OCI-M2 (cell line): ENCODE data around the gene CCDC86.

Experiments used
- DNase-seq: peaks from one replicate; lab custom pipeline; 2025; ENCODE audit not compliant: unreplicated experiment; lab: John Stamatoyannopoulos, UW

CCDC86 gene

DNA sequence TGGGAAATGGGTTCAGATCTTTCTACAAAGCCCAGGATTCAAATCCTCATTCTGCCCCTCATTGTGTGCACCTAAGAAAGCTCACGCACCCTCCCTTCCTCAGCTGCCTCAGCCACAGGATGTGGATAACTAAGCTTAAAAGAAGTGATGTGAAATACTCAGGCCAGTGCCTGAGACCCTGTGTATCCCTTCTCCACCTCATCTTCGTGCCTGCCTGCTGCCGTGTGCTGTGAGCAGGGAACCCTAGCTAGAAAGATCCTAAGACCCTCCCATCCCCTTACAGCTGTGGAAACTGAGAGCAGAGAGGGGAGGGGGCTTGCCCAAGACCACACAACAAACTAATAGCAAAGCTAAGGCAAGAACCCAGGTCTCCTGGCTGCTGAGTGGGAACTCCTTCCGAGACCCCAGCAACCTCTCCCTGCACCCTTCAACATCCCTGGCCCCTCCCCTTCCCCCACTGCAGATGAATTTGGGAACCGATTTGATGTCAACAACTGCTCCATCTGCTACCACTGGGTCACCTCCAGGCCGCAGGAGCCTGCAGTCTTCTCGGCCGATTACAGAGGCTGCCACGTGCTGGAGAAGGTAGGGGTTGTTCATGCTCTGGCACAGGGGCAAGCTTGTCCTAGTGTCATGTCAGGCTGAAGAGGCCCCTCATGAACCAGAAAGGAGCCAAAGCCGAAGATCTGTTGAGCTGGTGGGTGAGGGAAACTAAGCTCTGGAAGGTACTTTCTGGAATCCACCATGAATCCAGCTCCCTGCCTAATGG is 27.0 kb downstream of the CCDC86 start:
- DNase-seq: no peak

DNA sequence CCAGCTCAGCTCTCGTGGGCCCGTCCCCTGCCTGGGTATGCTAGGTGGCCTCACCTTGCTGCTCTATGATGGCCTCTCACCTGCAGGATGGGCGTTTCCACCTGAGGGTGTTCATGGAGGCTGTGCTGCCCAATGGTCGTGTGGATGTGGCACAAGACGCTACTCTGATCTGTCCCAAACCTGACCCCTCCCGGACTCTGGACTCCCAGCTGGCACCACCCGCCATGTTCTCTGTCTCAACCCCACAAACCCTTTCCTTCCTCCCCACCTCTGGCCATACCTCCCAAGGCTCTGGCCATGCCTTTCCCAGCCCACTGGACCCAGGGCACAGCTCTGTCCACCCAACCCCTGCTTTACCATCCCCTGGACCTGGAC is 27.5 kb downstream of the CCDC86 start:
- no peak for DNase-seq

DNA sequence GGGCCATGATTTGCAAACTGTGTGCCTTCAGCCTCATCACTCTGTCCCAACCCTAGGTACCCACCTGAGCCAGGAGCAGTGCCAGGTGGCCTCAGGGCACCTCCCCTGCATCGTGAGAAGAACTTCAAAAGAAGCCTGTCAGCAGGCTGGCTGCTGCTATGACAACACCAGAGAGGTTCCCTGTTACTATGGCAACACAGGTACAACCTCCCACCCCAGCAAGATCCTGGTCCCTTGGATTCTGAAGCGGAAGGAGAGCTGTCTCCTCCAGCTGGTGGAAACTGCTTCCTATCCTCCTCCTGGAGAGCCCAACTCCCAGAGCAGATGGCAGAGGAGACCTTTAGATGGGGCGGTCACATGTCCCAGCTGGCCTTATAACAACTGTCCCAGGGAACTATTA is 28.4 kb downstream of the CCDC86 start:
- DNase-seq: no peak

DNA sequence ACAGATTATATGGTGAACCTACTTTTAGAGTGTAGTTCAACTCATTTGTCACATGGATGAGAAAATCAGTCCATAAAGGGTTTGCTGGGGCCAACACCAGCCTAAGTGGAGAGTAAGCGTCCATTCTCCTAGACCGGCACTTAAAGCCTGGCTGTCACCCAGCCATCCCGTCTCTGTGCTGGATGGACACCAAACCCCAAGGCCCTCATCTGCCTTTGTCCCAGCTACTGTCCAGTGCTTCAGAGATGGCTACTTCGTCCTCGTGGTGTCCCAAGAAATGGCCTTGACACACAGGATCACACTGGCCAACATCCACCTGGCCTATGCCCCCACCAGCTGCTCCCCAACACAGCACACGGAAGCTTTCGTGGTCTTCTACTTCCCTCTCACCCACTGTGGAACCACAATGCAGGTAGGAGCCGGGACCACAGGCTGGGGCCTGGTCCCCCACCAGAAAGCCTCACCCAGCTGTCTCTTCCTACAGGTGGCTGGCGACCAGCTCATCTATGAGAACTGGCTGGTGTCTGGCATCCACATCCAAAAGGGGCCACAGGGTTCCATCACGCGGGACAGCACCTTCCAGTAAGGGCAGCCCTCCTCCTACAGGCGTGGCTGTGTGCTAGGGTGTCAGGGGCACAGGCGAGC is 28.9 kb downstream of the CCDC86 start:
- DNase-seq: no peak

DNA sequence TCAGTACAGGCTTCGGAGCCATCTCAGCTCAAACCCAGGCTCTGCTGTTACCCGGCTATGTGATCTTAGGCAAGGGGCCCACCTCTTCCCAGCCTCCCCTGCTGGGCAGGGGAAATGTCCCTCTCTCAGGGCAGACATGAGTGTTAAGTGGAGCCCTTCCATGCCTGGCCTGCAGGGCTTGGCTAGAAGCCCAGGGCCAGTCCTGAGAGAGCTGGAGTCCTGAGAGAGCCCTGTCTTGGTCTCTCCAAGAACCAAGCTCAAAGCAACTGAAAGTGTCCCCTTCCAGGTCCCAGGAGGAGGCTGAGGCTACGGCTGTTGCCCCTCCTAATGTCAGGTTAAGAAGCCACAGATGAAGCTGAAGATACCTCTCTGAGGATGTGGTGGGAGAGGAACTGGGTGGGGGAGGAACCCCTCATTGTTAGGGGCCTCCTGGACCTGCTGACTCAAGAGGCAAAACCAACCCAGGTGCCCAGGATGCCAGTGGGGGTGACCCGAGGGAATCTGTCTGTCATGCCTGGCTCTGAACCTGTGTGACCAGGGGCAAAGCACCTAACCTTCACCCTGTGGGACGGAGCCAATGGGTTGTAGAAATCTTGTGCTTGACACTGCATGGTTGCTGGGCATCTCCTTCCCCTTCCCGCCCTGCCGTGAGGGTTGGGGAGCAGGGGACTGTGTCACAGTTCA is 29.6 kb downstream of the CCDC86 start:
- DNase-seq: no peak

DNA sequence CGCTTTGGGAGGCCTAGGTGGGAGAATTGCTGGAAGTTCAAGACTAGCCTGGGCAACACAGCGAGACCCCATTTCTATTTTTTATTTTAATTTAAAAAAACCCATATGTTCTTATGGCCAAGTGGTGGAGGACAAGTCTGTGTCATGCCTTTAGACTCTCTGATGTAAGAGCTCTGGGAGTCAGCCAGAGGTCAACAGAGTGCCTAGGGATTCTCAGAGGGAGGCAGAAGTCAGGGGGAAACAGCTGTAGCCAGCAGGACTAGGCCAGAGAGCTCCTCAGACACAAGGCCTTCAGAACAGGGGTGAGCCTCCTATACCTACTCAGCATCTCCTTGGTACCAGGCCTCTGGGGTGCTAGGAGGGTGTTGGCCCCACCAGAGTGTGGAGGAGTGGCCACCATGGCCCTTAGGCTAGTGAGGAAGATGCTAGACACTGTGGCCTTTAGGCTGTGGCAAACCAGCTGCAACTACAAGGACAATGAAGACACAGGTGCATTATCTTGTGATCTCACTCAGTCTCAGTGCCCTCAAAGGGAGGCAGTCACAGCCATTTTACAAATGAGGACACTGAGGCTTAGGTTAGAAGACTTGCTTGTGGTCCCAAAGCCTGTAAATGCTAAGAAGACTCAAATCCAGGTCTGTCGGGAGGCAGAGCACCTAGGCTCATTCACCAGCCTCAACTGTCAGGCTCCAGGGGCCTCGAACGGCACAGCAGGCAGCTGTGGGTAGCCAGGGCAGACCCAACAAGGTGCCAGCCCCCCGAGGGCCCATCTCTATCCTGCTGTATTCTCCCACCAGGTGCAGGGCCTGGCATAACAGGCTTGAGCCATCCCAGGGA is 30.4 kb downstream of the CCDC86 start:
- DNase-seq: no peak

DNA sequence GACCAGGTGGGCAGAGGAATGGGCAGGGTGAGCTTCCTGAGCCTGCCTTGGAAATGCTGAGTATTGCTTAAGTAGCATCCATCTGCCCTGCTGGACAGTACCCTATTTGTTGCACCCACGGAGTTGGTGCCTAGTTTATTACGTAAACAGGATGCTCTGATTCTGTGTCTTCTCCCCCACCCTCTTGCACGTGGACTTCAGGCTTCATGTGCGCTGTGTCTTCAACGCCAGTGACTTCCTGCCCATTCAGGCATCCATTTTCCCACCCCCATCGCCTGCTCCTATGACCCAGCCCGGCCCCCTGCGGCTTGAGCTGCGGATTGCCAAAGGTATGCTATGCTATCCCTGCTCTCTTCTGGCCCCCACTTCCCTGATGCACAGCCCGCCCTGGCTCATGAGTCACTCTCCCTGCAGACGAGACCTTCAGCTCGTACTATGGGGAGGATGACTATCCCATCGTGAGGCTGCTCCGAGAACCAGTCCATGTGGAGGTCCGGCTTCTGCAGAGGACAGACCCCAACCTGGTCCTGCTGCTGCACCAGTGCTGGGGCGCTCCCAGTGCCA is 31.1 kb downstream of the CCDC86 start:
- DNase-seq: no peak

DNA sequence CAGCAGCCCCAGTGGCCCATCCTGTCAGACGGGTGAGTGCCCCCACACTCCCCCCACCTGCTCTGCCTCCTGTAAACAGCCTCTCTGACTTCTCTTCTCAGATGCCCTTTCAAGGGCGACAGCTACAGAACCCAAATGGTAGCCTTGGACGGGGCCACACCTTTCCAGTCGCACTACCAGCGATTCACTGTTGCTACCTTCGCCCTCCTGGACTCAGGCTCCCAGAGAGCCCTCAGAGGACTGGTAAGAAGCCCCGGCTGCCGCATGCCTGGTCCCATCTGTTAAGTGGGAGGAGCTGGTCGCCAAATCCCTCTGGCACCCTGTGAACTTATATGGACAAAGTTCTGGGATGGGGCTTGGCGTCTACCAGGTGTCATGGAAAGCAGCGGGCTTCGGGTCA is 31.6 kb downstream of the CCDC86 start:
- no peak for DNase-seq

DNA sequence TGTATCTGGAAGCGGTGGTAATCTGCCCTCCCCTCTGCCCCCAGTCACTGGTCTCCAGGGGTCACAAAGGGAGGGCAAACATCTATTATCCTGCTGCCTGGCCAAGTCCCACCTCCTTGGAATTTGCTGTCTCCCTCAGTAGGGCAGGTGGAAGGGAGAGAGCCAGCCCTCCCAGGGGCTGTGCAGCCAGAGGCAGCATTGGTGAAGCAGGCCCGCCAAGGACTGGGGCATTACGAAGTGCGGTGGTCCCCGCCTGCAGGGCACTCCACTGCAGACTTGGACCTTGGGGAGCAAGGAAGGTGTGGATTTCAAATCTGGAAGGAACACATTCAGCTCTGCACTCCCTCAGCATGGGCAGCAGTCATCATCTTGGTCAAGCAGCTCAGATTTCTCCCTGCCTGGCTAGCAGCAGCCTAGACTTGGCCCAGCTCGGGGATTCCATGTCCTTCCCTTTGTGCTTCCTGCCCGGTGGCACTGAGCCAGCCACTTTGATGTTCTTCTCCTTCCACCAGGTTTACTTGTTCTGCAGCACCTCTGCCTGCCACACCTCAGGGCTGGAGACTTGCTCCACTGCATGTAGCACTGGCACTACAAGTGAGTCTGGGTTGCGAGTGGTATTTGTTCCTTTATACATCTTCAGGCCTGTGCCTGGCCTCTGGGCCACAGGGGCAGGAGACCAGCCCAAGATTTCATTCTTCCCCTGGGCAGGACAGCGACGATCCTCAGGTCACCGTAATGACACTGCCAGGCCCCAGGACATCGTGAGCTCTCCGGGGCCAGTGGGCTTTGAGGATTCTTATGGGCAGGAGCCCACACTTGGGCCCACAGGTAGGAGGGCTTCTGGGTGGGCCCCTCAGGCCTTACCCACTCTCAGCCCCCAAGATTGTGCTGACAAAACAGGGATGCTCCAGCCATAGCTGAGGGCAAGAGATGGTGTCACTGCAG is 32.8 kb downstream of the CCDC86 start:
- no peak for DNase-seq

DNA sequence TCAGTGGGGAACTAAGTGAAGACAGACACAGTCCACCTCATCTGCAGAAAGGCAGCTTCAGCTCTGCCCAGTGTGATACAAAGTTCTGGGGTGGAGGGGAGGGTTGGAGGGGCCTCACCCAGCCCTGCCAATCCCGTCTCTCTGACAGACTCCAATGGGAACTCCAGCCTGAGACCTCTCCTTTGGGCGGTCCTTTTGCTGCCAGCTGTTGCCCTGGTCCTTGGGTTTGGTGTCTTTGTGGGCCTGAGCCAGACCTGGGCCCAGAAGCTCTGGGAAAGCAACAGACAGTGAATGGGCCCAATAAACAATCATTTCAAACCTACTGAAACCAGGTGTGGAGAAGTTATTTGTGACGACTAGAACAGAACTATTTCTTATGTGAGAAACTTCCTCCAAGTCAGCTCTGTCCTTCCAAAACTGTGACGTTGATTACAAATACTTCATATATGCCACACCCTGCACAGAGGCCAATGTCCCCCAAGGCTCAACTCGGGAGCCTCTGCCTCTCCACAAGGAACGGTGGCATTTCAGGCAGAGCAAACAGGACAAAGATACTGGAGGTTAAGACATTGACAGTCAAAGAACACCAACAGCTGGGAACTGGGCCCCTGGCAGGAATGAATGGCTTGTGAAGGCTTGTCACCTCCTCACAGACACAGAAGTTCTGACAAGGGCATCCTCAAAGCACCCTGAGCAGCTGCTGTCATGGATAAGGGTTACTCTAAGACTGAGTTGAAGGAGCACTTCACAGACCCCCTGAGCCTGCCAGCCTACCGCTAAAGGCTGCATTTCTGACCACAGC is 33.7 kb downstream of the CCDC86 start:
- DNase-seq: no peak

DNA sequence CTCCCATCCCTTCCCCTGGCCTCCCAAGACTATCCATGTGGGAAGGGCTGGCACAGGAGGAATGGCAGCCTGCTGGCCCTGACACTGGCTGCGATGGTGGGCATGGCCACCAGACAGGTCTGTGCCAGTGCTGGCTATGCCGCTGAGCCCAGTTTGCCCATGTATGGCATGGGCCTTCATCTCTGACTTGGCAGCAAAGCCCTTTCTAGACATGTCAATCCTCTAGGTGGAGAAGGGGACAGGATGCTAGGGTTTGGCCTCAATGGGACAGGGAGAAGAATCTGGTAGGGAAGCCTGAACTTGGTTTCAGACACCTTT is 34.2 kb downstream of the CCDC86 start:
- no peak for DNase-seq

DNA sequence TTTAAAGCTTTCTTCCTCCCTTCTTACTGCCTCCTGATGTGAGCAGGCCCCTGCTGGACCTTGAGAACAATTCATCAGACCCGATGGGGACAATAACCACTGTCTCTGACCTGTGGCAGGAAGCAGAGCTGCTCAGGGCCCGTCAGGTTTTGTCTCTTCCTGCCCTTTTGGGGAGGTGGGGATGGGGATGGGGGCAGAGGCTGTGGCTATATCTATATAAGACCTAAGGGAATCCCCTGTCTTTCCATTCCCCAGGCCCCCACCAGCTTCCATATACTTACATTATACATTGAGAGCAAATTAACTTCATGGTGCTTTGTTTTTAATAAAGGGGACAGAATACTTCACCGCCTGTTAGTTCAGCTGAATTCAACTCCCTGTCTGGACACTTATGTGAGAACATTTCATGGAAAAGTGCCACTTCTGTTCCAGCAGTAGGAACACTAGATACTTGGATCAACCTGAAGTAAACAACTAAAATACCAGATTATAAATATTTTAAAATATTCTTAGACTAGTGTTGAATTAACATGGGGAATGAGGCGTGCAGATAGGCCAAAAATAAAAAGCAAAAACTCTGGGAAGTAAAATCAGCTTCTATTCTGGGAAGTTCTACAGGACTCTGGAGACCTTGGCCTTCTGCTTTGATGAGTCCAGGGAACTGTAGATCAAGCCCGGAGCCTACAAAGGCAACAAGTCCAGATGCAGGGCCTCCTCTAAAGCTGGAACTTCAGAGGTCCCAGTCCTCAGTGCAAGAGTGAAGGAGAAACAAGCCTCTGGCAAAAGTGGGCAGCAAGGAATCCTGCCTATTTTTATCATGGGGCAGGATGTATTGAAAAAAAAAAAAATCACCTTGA is 36.6 kb downstream of the CCDC86 start:
- no peak for DNase-seq

DNA sequence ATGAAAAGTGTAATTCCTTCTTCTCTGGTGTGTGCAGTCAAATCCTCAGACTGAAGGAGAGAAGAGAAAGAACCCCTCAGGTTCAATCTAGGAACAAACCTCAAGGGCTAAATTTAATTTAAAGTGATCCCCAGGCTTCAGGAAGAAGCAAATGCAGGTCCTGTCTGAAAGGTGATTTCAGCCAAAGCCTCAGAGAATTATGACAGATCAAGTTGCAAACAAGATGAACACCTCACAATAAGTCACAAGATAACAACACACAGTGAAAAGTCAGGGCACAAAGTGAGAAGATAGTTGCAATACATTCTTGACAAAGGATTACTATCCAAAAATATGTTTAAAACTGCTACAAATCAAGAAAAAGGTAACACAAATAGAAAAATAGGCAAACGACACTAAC is 37.2 kb downstream of the CCDC86 start:
- no peak for DNase-seq

DNA sequence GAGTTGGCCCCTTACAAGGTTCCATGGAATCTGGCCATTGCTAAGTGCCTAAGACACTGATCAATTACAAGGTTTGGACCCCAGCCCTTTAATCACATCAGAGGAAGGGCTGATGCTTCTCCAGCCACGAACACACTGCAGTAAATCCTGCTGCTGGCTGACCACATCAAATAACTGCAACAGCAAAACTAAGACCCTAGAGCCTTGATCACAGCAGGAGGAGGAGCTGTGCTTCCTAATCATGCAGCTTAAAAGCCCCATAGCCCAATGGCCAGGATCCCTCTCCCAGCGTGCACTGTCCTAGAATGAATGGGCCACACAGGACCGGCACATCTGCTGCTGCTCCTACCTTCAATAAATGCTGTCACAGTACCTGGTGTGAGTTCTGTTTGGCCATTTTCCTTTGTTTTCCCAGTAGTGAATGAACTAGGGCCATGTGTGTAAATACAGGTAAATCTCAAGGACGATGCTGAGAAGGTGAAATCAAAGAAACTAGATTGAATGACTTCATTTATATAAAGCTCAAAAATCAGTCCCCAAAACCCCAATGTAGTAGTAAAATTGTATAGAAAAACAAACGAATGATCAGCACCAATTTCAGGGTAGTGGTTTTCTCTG is 38.2 kb downstream of the CCDC86 start:
- no peak for DNase-seq

DNA sequence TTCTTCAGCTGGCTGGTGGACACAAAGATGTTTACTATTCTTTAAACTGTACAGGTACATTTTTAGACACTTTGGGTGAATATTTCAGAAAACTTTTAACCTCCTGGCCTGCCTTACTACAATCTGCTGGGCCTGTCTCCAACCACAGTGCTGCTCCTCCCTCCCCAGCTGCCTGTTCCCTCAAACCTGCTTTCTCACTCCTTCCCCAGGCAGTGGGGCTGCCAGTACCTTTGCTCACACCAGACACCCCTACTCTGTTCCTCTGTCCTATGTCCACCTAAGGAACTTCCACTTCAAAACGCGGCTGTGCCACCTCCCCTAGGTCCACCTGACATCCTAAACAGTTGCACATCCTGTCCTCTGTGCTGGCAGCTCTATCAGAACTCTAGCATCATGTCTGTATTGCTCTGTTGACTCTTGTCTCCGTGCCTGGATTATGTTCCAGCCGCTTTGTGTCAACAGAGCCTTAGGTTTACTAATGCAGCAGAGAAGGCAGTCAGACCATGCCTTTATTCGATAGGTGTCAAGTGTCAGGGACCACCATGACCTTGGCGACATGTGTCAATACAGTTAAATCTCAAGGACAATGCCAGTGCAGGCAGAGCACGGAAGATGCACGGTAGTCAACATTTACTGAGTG is 38.9 kb downstream of the CCDC86 start:
- DNase-seq: no peak

DNA sequence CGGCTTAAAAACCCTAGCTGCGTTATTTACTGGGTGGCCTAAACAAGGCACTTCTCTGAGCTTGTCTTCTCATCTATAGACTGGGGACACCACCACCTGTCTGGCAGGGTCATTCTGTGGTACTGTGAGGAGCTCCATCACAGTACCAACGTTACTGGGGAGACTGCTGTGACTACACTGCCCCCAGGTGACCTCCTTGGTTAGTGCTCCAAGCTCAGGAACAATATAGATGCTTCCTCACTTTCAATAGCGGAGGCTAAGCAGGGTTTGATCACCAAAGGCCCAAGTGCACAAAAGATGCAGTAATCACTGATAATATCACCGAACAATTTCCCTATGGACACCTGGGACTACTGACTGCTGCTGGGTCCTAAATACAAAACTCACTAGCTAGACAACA is 45.6 kb downstream of the CCDC86 start:
- DNase-seq: no peak

DNA sequence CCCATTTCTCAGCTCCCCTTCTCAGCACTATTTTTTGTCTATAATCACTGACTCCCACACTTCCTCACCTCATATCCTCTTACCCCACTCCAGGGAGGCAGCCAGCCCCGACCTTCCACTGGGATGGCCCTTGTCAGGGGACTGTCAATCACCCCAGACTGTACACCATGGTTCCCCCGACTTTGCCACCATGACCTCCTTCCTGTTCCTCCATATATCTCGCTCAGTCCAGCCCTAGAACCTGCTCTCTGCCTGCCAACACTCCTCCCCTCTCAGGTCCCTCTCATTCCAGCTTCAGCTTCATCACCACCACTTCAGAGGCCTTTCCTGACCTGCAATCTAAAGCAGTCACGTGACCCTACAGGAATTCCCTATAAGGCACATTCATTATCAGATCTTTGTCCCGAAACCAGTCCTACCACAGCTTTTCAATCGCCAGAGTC is 48.0 kb downstream of the CCDC86 start:
- no peak for DNase-seq
